GM12878 (cell line): ENCODE results near the gene SEMA5A. TPM values are rescaled to one million over a fixed set of nuclear protein-coding genes. Genes with fewer than 3 reads are reported as not detected.

ENCODE experiments used
- ATAC-seq: fragments of 200-7000 bp; cut with Tn5 transposase; 3 replicates; pipeline ENCODE4 v1.9.1; 2020; ENCODE audit warnings: mild to moderate bottlenecking, moderate library complexity
- BruUV-seq: library from RNA; stranded (reverse); fragments of 400-500 nt; replicated peaks from 2 replicates; lab custom pipeline; 2021; lab: Mats Ljungman, UMichigan
- CTCF ChIA-PET: fragments of 300-600 bp; sonication (Branson Sonifier 250); formaldehyde crosslinking; extraction: SDS; loops from one replicate; lab custom pipeline; 2021; ENCODE audit warnings: inconsistent platforms; lab: Yijun Ruan, JAX
- POLR2A ChIA-PET: fragments of 350-600 bp; formaldehyde crosslinking; extraction: SDS; loops from one replicate; lab custom pipeline; 2021; ENCODE audit warnings: inconsistent platforms; lab: Charles Lee
- RAD21 ChIA-PET: fragments of 300-600 bp; sonication (Branson Sonifier 250); formaldehyde crosslinking; loops from one replicate; lab custom pipeline; 2023; ENCODE audit warnings: antibody characterized with exemption; ENCODE audit not compliant: unreplicated experiment; lab: Charles Lee
- SMC1A ChIA-PET: fragments of 300-600 bp; sonication (Branson Sonifier 250); formaldehyde crosslinking; loops from one replicate; lab custom pipeline; 2023; ENCODE audit not compliant: unreplicated experiment, uncharacterized antibody; lab: Charles Lee
- DNase-seq: peaks from one replicate; pipeline ENCODE4 v3.0.0-alpha.2; 2011; ENCODE audit warnings: low read depth, low spot score
- FAIRE-seq: peaks from 3 replicates; lab custom pipeline; 2011; peaks lifted over from hg19 to GRCh38; lab: Jason Lieb, UNC
- H2AFZ ChIP-seq: 2 replicates; pipeline ENCODE4 v1.6.0; 2011; ENCODE audit warnings: low read depth, low read length, control low read depth; ENCODE audit not compliant: control insufficient read depth
- H3K27ac ChIP-seq: 2 replicates; pipeline ENCODE4 v1.5.1; 2011; ENCODE audit warnings: control low read depth; ENCODE audit not compliant: control insufficient read depth, insufficient read depth
- H3K27me3 ChIP-seq, 2 experiments: replicated peaks in 1 of 2; 2 replicates each; pipeline versions ENCODE4 v1.6.0 to v1.6.1; 2011; ENCODE audit warnings: low read length in 1 of 2; ENCODE audit not compliant: control insufficient read depth in 2 of 2, insufficient read depth in 2 of 2
- H3K36me3 ChIP-seq, 2 experiments: 2 replicates each; pipeline ENCODE4 v1.5.1; 2011; ENCODE audit warnings: low read length in 1 of 2; ENCODE audit not compliant: control insufficient read depth in 2 of 2, insufficient read depth in 2 of 2
- H3K4me1 ChIP-seq: 2 replicates; pipeline ENCODE4 v1.6.1; 2011; ENCODE audit warnings: mild to moderate bottlenecking, low read length, moderate library complexity, mixed read lengths; ENCODE audit not compliant: control insufficient read depth, insufficient read depth
- H3K4me2 ChIP-seq: 2 replicates; pipeline ENCODE4 v1.6.0; 2011; ENCODE audit warnings: control low read depth; ENCODE audit not compliant: control insufficient read depth, insufficient read depth
- H3K4me3 ChIP-seq: fragments of 200-600 bp; sonication (generic); 2 replicates; pipeline ENCODE4 v1.5.1; 2016
- H3K79me2 ChIP-seq: 2 replicates; pipeline ENCODE4 v1.6.0; 2011; ENCODE audit warnings: low read length; ENCODE audit not compliant: control insufficient read depth, insufficient read depth
- H3K9ac ChIP-seq: 2 replicates; pipeline ENCODE4 v1.8.0; 2011; ENCODE audit warnings: low read length, control low read depth, mixed read lengths; ENCODE audit not compliant: control insufficient read depth, insufficient read depth
- H3K9me3 ChIP-seq: replicated peaks from 3 replicates; pipeline ENCODE4 v1.5.1; 2011; ENCODE audit warnings: mild to moderate bottlenecking, low read length; ENCODE audit not compliant: control insufficient read depth, insufficient read depth
- H4K20me1 ChIP-seq: 2 replicates; pipeline ENCODE4 v1.6.0; 2011; ENCODE audit not compliant: control insufficient read depth, insufficient read depth
- CREM ChIP-seq: IDR thresholded peaks from 2 replicates; pipeline ENCODE4 v1.6.1; 2014; ENCODE audit warnings: antibody characterized with exemption, low read depth
- KAT2A ChIP-seq: conservative IDR thresholded peaks from 2 replicates; pipeline ENCODE4 v1.6.1; 2011; ENCODE audit warnings: low read depth, low read length; ENCODE audit not compliant: control insufficient read depth
- MEF2A ChIP-seq: IDR thresholded peaks from 2 replicates; pipeline ENCODE4 v1.6.1; 2011; ENCODE audit warnings: low read depth, mild to moderate bottlenecking, low read length, moderate library complexity; ENCODE audit not compliant: insufficient read depth
- PAX8 ChIP-seq: fragments of 450-650 bp; IDR thresholded peaks from 2 replicates; pipeline ENCODE4 v1.6.1; 2017; ENCODE audit warnings: mild to moderate bottlenecking, moderate library complexity
- POLR2A ChIP-seq: IDR thresholded peaks from 2 replicates; pipeline ENCODE4 v1.6.1; 2011; ENCODE audit warnings: low read depth, mild to moderate bottlenecking, low read length
- POLR2AphosphoS2 ChIP-seq: IDR thresholded peaks from 2 replicates; pipeline ENCODE4 v1.6.1; 2011; ENCODE audit warnings: low read depth, mild to moderate bottlenecking, low read length, improper control_type of control experiment, moderate library complexity
- RELA ChIP-seq: fragments of 450-650 bp; IDR thresholded peaks from 2 replicates; pipeline ENCODE4 v1.8.0; 2014; ENCODE audit warnings: borderline replicate concordance; ENCODE audit not compliant: partially characterized antibody
- SPI1 ChIP-seq: IDR thresholded peaks from 2 replicates; pipeline ENCODE4 v1.6.1; 2011; ENCODE audit warnings: low read depth, mild to moderate bottlenecking, low read length, moderate library complexity, borderline replicate concordance; ENCODE audit not compliant: insufficient read depth
- WGBS: methylation state at CpG from one replicate; pipeline ENCODE4 v1.1.6; 2016; ENCODE audit warnings: low lambda C conversion rate; ENCODE audit not compliant: insufficient replicate concordance, insufficient coverage; ENCODE audit errors: missing lambda C conversion rate; 5-methylcytosine and 5-hydroxymethylcytosine counted together
- in situ Hi-C: fragments of 300-500 bp; cut with MboI; formaldehyde crosslinking; loops from 9 replicates; pipeline ENCODE4 v1.14.3; 2018; ENCODE audit warnings: mixed read lengths
- intact Hi-C: fragments of 100-400 bp; cut with micrococcal nuclease; formaldehyde crosslinking; loops from one replicate; pipeline ENCODE4 v1.14.2; 2022; ENCODE audit not compliant: unreplicated experiment
- polyA plus RNA-seq, 11 experiments: library from polyadenylated mRNA; depleted of rRNA in 4 of 11; unstranded in 6 of 11; stranded (reverse) in 5 of 11; fragments of >200 nt; fragmentation: Nextera tagmentation in 4 of 11; fragmentation: Illumina TruSeq in 1 of 11; extraction: Ambion mirVana in 4 of 11; extraction: Trizol in 1 of 11; gene quantifications; 1 replicate in 1 of 11; 2 replicates in 10 of 11; pipeline versions ENCODE4 v1.2.1 to v1.2.3, GENCODE V29; 2011 to 2016; ENCODE audit warnings: inconsistent platforms in 2 of 11, missing spikeins in 2 of 11, low read depth in 1 of 11
- total RNA-seq, 4 experiments: library from RNA; depleted of rRNA in 3 of 4; stranded (reverse); fragments of >200 nt in 3 of 4; fragmentation: Illumina TruSeq in 1 of 4; extraction: Trizol in 1 of 4; gene quantifications; 2 replicates each; pipeline versions ENCODE4 v1.2.1 to v1.2.3, GENCODE V29; 2013 to 2021
- TF ChIP-seq, protein P1 (sequence below): fragments of 450-650 bp; IDR thresholded peaks from 2 replicates; pipeline ENCODE4 v1.6.1; 2017; ENCODE audit warnings: borderline replicate concordance
- TF ChIP-seq, protein P2 (sequence below): IDR thresholded peaks from 2 replicates; pipeline ENCODE4 v1.6.1; 2012; ENCODE audit warnings: low read depth, low read length, improper control_type of control experiment

The SEMA5A gene
- total and polyA plus RNA-seq, 10 of the 15 experiments (the other 5 are each of a cell fraction or from before 2014, with no cell fraction given), result 0.03 to 2.4 (median 0.09) TPM; not detected in 1

DNA sequence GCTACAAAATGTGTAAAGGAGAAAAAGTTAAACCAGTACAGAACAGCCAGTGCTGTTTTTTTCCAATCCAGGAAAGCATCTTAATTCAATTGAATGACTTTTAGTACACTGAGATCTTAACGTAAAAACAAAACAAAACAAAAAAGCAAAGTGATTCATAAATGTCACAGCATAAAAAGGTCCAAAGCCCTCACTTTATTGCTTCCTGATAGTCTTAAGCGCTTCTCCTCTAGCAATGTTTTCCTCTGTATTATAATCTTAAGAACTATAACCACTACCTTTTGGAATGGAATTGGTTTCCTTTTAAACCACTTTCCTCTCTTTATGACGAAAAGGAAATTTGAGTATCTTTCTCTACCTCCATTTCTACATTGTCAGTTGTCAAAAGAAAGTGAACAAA lies 91.4 kb downstream of the SEMA5A start:
- no peak for ATAC-seq
- ChIA-PET RAD21 (no interaction called here), CTCF (no interaction called here), POLR2A (no interaction called here), SMC1A (no interaction called here)
- no peak overlapping the region for H3K4me3 ChIP-seq
- DNase-seq, result no peak
- no peaks in the 10 kb centered on the region for H3K79me2 ChIP-seq
- H3K36me3 ChIP-seq, result no peaks in the 10 kb centered on the region
- in situ Hi-C loops (no loop called here), intact Hi-C loops (no loop called here)
- H3K9ac ChIP-seq, result no peak overlapping the region
- H4K20me1 ChIP-seq, result no peaks in the 10 kb centered on the region
- H3K4me2 ChIP-seq, result no peak overlapping the region
- no peak overlapping the region for H3K27ac ChIP-seq
- no peaks in the 10 kb centered on the region for H3K27me3 ChIP-seq
- TF ChIP-seq, protein P1, sequence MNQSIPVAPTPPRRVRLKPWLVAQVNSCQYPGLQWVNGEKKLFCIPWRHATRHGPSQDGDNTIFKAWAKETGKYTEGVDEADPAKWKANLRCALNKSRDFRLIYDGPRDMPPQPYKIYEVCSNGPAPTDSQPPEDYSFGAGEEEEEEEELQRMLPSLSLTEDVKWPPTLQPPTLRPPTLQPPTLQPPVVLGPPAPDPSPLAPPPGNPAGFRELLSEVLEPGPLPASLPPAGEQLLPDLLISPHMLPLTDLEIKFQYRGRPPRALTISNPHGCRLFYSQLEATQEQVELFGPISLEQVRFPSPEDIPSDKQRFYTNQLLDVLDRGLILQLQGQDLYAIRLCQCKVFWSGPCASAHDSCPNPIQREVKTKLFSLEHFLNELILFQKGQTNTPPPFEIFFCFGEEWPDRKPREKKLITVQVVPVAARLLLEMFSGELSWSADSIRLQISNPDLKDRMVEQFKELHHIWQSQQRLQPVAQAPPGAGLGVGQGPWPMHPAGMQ, result no peak
- TF ChIP-seq CREM, result no peak
- TF ChIP-seq KAT2A, result no peak
- no peak for TF ChIP-seq POLR2A
- TF ChIP-seq RELA, result no peak
- TF ChIP-seq PAX8, result no peak
- TF ChIP-seq MEF2A, result no peak
- no peak for TF ChIP-seq POLR2AphosphoS2
- no peak for TF ChIP-seq SPI1
- TF ChIP-seq, protein P2, sequence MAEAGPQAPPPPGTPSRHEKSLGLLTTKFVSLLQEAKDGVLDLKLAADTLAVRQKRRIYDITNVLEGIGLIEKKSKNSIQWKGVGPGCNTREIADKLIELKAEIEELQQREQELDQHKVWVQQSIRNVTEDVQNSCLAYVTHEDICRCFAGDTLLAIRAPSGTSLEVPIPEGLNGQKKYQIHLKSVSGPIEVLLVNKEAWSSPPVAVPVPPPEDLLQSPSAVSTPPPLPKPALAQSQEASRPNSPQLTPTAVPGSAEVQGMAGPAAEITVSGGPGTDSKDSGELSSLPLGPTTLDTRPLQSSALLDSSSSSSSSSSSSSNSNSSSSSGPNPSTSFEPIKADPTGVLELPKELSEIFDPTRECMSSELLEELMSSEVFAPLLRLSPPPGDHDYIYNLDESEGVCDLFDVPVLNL, result no peak
- no peaks in the 10 kb centered on the region; the same call in 2 of the 3 replicates for H3K9me3 ChIP-seq
- BruUV-seq, result no TSS peak
- H3K4me1 ChIP-seq, result no peaks in the 10 kb centered on the region
- no peak for FAIRE-seq
- 32% methylated on average over 3 of the region's 3 CpGs for WGBS
- no peak overlapping the region for H2AFZ ChIP-seq
